Body of pancreas (tissue), 4 donors: ENCODE data around the gene CFAP53.

Experiments
- POLR2A ChIP-seq, 3 donors: fragments of 450-650 bp; IDR thresholded peaks; one replicate each; pipeline ENCODE4 v1.6.1; 2016; ENCODE audit warnings: antibody characterized with exemption in 3 of 3, mild to moderate bottlenecking in 2 of 3
- TF ChIP-seq, protein P1 (sequence below), 7 experiments: fragments of 450-650 bp in 4 of 7; fragments of 200-600 bp in 3 of 7; sonication (generic) in 3 of 7; IDR thresholded peaks; one replicate each; pipeline ENCODE4 v1.5.1; 2016 to 2019; ENCODE audit warnings: antibody characterized with exemption in 7 of 7

DNA sequence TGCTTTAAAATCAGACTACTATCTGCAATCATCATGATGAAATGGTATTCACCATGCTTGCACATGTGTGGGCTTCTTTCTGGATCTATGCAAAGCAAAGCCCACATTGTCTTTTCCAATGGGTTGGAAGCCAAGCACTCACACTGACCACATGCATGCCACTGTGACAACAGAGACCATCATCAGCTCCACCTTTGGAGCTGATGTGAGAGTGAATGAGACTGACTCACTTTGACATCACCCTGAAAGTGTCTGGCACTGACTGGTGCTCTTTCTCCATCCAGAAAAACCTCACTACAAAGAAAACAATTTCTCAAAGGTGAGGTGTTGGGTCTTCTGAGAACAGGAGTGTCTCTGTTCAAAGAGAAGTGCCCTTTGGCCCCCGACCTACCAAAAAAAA, 76.1 kb downstream of the CFAP53 start:
- TF ChIP-seq, protein P1, sequence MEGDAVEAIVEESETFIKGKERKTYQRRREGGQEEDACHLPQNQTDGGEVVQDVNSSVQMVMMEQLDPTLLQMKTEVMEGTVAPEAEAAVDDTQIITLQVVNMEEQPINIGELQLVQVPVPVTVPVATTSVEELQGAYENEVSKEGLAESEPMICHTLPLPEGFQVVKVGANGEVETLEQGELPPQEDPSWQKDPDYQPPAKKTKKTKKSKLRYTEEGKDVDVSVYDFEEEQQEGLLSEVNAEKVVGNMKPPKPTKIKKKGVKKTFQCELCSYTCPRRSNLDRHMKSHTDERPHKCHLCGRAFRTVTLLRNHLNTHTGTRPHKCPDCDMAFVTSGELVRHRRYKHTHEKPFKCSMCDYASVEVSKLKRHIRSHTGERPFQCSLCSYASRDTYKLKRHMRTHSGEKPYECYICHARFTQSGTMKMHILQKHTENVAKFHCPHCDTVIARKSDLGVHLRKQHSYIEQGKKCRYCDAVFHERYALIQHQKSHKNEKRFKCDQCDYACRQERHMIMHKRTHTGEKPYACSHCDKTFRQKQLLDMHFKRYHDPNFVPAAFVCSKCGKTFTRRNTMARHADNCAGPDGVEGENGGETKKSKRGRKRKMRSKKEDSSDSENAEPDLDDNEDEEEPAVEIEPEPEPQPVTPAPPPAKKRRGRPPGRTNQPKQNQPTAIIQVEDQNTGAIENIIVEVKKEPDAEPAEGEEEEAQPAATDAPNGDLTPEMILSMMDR (IDR thresholded peaks at IDR 0.05), result no peak
- TF ChIP-seq POLR2A (IDR thresholded peaks at IDR 0.05), result no peak
